ENCODE data around the gene CRIP2.

GRCh38 chr14:105490572-105491365 lies 16.1 kb downstream of the CRIP2 start, which contains the start of gene TEDC1:
- TF ChIP-seq, protein P1, sequence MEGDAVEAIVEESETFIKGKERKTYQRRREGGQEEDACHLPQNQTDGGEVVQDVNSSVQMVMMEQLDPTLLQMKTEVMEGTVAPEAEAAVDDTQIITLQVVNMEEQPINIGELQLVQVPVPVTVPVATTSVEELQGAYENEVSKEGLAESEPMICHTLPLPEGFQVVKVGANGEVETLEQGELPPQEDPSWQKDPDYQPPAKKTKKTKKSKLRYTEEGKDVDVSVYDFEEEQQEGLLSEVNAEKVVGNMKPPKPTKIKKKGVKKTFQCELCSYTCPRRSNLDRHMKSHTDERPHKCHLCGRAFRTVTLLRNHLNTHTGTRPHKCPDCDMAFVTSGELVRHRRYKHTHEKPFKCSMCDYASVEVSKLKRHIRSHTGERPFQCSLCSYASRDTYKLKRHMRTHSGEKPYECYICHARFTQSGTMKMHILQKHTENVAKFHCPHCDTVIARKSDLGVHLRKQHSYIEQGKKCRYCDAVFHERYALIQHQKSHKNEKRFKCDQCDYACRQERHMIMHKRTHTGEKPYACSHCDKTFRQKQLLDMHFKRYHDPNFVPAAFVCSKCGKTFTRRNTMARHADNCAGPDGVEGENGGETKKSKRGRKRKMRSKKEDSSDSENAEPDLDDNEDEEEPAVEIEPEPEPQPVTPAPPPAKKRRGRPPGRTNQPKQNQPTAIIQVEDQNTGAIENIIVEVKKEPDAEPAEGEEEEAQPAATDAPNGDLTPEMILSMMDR (IDR thresholded peaks at IDR 0.05), result peak; percentile 45 to 98 (median 62)
- TF ChIP-seq POLR2A (IDR thresholded peaks at IDR 0.05), result no peak
- TF ChIP-seq POLR2AphosphoS5 (IDR thresholded peaks at IDR 0.05), result peak; percentile 69 to 77 (median 76)
